NCI-H146 (cell line): ENCODE measurements around the gene LRRC8D.

Experiments
- DNase-seq: peaks from one replicate; lab custom pipeline; 2025; lab: John Stamatoyannopoulos, UW

The LRRC8D gene

GRCh38 chr1:89941110-89941766, 120.4 kb downstream of the LRRC8D start:
- DNase-seq: no peak

GRCh38 chr1:89942014-89942413, 121.2 kb downstream of the LRRC8D start:
- no peak for DNase-seq

- DNase-seq: no peak
Measured at GRCh38 chr1:89942825-89943658, 122.2 kb downstream of the LRRC8D start.

- DNase-seq: no peak
Measured at GRCh38 chr1:89943846-89944781, 123.3 kb downstream of the LRRC8D start.

GRCh38 chr1:89945852-89946476, 125.1 kb downstream of the LRRC8D start:
- no peak for DNase-seq

GRCh38 chr1:89946532-89946931, 125.7 kb downstream of the LRRC8D start:
- DNase-seq: no peak

- DNase-seq: no peak
Measured at GRCh38 chr1:89948722-89949345, 128.0 kb downstream of the LRRC8D start.

GRCh38 chr1:89949991-89950624, 129.3 kb downstream of the LRRC8D start:
- no peak for DNase-seq

GRCh38 chr1:89950703-89951102, 129.9 kb downstream of the LRRC8D start:
- no peak for DNase-seq

GRCh38 chr1:89951766-89952604, 131.2 kb downstream of the LRRC8D start:
- no peak for DNase-seq

- no peak for DNase-seq
Measured at GRCh38 chr1:89952605-89953130, 131.8 kb downstream of the LRRC8D start.

- DNase-seq: no peak
Measured at GRCh38 chr1:89953131-89953626, 132.3 kb downstream of the LRRC8D start.

GRCh38 chr1:89953929-89954328, 133.1 kb downstream of the LRRC8D start:
- no peak for DNase-seq

- DNase-seq: no peak
Measured at GRCh38 chr1:89954401-89954800, 133.6 kb downstream of the LRRC8D start.

GRCh38 chr1:89955311-89956205, 134.7 kb downstream of the LRRC8D start:
- no peak for DNase-seq

- no peak for DNase-seq
Measured at GRCh38 chr1:89957107-89957506, 136.3 kb downstream of the LRRC8D start.

- no peak for DNase-seq
Measured at GRCh38 chr1:89958851-89959654, 138.2 kb downstream of the LRRC8D start.

GRCh38 chr1:89959719-89960118, 138.9 kb downstream of the LRRC8D start:
- no peak for DNase-seq
